ENCODE measurements around the gene MRPL20. TPM values are rescaled to one million over a fixed set of nuclear protein-coding genes. Genes with fewer than 3 reads are reported as not detected.

Gene MRPL20
- total and polyA plus RNA-seq, 9 of the 15 experiments (the other 6 are each of a cell fraction or from before 2014, with no cell fraction given): 180 to 671 (median 229) TPM

GRCh38 chr1:1374929-1375662 lies 32.0 kb downstream of the MRPL20 start, which contains the start of gene AURKAIP1 (continued):
- TF ChIP-seq TRIM28 (IDR thresholded peaks at IDR 0.05): peak; percentile 91; the same call in 1 of the 2 replicates
- peak; percentile 84 to 90 for TF ChIP-seq TEAD1 (CRISPR knock-in tag; IDR thresholded peaks at IDR 0.05)
- peak; percentile 55; the same call in 1 of the 2 replicates for TF ChIP-seq E2F4 (CRISPR knock-in tag; IDR thresholded peaks at IDR 0.05; ENCODE audit: low read depth)
- TF ChIP-seq NR2C1 (IDR thresholded peaks at IDR 0.05): peak; percentile 98
- peak; percentile 99 for TF ChIP-seq NR2C1 (tag; IDR thresholded peaks at IDR 0.05)
- no peak for TF ChIP-seq ZNF77 (CRISPR knock-in tag; IDR thresholded peaks at IDR 0.05)
- TF ChIP-seq HNRNPH1 (optimal IDR thresholded peaks at IDR 0.05; ENCODE audit: low read depth, low read length): no peak
- no peak; the same call in 1 of the 2 replicates for TF ChIP-seq PYGO2 (tag; IDR thresholded peaks at IDR 0.05)
- TF ChIP-seq CBX8 (IDR thresholded peaks at IDR 0.05; ENCODE audit: borderline replicate concordance, extremely low read depth, low read depth, low read length, poor library complexity, severe bottlenecking): no peak
- TF ChIP-seq ILK (tag; IDR thresholded peaks at IDR 0.05; ENCODE audit: borderline replicate concordance, low read depth): no peak
- TF ChIP-seq HEY1 (CRISPR knock-in tag; IDR thresholded peaks at IDR 0.05; ENCODE audit: borderline replicate concordance): 0 out of 2 replicates have a peak, but pooled peaks have one; percentile 75
- TF ChIP-seq NR2C2 (CRISPR knock-in tag; IDR thresholded peaks at IDR 0.05): peak; percentile 96
- peak; percentile 99 for TF ChIP-seq NR2C2 (tag; IDR thresholded peaks at IDR 0.05)
- 0 out of 2 replicates have a peak, but pooled peaks have one; percentile 43 for TF ChIP-seq ZNF324 (CRISPR knock-in tag; IDR thresholded peaks at IDR 0.05)
- no peak for TF ChIP-seq SMARCB1 (IDR thresholded peaks at IDR 0.05; ENCODE audit: insufficient read length, low read depth)
- TF ChIP-seq BRCA1 (IDR thresholded peaks at IDR 0.05): no peak
- TF ChIP-seq BRCA1 (CRISPR knock-in tag; IDR thresholded peaks at IDR 0.05): no peak
- TF ChIP-seq HNRNPUL1 (IDR thresholded peaks at IDR 0.05; ENCODE audit: low read length): no peak
- peak; percentile 86 for TF ChIP-seq TAF1 (IDR thresholded peaks at IDR 0.05; ENCODE audit: control insufficient read depth, extremely low read depth, insufficient read depth, low read length, severe bottlenecking)
- TF ChIP-seq FOXP1 (CRISPR knock-in tag; IDR thresholded peaks at IDR 0.05): no peak; the same call in 1 of the 2 replicates
- TF ChIP-seq ZBTB5 (IDR thresholded peaks at IDR 0.05): no peak
- TF ChIP-seq ZNF449 (CRISPR knock-in tag; IDR thresholded peaks at IDR 0.05): no peak
- peak in 1 of 2 experiments; percentile 96; a peak in 2 of 4 replicates for TF ChIP-seq KDM4B (IDR thresholded peaks at IDR 0.05; ENCODE audit: borderline replicate concordance in 2 of 2, low read depth in 1 of 2)
- no peak; the same call in none of the 2 replicates for TF ChIP-seq RHOXF2B (CRISPR knock-in tag; conservative IDR thresholded peaks at IDR 0.05)
- TF ChIP-seq RFX1 (IDR thresholded peaks at IDR 0.05): no peak
